PC-3 (cell line): ENCODE data around the gene DNAL4.

Experiments used
- EZH2phosphoT487 ChIP-seq: fragments of 300-600 bp; sonication (generic); IDR thresholded peaks from 2 replicates; pipeline ENCODE4 v1.6.1; 2018; ENCODE audit warnings: mild to moderate bottlenecking, antibody characterized with exemption, low read length, borderline replicate concordance
- TF ChIP-seq, protein P1 (sequence below): fragments of 300-600 bp; sonication (generic); conservative IDR thresholded peaks from 2 replicates; pipeline ENCODE4 v1.5.1; 2017; ENCODE audit warnings: antibody characterized with exemption, low read depth, mild to moderate bottlenecking, low read length

- TF ChIP-seq, protein P1, sequence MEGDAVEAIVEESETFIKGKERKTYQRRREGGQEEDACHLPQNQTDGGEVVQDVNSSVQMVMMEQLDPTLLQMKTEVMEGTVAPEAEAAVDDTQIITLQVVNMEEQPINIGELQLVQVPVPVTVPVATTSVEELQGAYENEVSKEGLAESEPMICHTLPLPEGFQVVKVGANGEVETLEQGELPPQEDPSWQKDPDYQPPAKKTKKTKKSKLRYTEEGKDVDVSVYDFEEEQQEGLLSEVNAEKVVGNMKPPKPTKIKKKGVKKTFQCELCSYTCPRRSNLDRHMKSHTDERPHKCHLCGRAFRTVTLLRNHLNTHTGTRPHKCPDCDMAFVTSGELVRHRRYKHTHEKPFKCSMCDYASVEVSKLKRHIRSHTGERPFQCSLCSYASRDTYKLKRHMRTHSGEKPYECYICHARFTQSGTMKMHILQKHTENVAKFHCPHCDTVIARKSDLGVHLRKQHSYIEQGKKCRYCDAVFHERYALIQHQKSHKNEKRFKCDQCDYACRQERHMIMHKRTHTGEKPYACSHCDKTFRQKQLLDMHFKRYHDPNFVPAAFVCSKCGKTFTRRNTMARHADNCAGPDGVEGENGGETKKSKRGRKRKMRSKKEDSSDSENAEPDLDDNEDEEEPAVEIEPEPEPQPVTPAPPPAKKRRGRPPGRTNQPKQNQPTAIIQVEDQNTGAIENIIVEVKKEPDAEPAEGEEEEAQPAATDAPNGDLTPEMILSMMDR = no peak
- TF ChIP-seq EZH2phosphoT487 = no peak
These were observed 39.8 kb downstream of the DNAL4 start for GRCh38 chr22:38753948-38754750.
